Hematopoietic multipotent progenitor cell treated with erythropoietin and hydrocortisone succinate and interleukin-3 and kit ligand, for 17 days (in vitro differentiated cells): ENCODE results near the gene WRAP53.

Experiments
- DNase-seq: peaks from one replicate; pipeline ENCODE4 v3.0.0-alpha.2; 2015; ENCODE audit warnings: low spot score

The WRAP53 gene

DNA sequence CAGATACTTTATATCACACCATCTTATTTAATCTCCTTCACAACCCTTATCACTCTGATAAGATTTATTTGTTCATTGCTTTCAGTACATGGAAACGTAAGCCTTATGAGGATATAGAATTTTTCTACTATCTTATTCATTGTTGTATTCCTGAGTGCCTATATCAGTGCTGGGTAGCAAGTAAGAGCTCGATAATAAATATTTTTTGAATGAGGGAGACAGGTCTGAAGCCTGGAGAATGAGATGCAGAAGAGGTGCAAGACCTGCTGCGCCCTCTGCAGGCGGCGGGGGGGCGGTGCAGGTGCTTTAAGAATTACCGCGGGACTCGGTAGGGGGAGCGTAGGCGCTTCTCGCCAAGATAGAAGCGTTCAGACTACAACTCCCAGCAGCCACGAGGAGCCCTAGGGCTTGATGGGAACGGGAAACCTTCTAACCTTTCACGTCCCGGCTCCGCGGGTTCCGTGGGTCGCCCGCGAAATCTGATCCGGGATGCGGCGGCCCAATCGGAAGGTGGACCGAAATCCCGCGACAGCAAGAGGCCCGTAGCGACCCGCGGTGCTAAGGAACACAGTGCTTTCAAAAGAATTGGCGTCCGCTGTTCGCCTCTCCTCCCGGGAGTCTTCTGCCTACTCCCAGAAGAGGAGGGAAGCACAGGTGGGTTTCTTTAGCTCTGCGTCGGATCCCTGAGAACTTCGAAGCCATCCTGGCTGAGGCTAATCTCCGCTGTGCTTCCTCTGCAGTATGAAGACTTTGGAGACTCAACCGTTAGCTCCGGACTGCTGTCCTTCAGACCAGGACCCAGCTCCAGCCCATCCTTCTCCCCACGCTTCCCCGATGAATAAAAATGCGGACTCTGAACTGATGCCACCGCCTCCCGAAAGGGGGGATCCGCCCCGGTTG is at the start of gene WRAP53:
WRAP53 (plus strand) TSS at position 570 of the 900 bp plus-strand sequence; CDS start at position 742, 172 bp downstream.
- peak; percentile 97 for DNase-seq

DNA sequence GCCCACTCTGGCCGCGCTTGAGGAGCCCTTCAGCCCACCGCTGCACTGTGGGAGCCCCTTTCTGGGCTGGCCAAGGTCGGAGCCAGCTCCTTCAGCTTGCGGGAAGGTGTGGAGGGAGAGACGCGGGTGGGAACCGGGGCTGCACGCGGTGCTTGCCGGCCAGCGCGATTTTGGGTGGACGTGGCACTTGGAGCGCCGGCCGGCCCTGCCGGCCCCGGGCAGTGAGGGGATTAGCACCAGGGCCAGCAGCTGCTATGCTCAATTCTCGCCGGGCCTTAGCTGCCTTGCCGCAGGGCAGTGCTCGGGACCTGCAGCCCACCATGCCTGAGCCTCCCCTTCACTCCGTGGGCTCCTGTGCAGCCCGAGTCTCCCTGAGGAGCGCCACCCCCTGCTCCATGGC is 47.5 kb upstream of the WRAP53 start:
- no peak for DNase-seq

DNA sequence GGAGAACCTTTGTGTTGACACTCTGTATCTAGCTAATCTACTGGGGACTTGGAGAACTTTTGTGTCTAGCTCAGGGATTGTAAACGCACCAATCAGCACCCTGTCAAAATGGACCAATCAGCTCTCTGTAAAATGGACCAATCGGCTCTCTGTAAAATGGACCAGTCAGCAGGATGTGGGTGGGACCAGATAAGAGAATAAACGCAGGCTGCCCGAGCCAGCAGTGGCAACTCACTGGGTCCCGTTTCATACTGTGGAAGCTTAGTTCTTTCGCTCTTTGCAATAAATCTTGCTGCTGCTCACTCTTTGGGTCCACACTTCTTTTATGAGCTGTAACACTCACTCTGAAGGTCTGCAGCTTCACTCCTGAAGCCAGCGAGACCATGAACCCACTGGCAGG is 46.6 kb upstream of the WRAP53 start:
- DNase-seq = peak; percentile 37

DNA sequence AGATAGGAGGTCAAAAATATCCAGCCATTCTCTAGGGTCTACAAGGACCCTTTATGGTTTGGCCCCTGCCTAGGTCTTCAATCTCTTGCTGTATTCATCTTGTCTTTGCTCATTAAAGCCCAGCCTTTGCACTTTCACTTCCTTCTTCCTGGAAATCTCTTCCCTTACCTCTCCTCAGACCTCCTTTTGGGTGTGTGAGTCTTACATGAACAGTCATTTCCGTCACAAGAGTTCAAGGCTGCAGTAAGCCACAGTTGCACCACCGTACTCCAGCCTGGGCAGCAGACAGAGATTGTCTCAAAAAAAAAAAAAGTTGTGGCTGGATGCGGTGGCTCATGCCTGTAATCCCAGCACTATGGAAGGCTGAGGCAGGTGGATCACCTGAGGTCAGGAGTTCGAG is 43.5 kb upstream of the WRAP53 start:
- DNase-seq = no peak

DNA sequence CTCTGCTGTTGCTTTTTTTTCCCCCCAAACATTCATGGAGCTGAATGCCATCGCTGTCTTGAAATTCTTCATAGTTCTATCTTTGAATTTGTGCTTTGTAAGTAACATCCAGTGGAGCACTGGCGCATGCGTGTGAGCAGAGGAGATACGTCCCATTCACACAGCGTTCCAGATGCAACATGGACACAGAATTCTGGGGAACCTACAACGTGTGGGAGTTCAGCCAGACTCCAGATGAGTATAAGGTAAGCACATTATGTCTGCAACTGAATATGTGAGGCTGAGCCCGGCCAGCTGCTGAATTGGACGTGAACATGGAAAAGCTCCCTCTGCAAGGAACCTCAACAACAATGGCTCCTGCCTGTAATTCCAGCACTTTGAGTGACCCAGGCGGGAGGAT is 41.8 kb upstream of the WRAP53 start:
- DNase-seq = no peak

DNA sequence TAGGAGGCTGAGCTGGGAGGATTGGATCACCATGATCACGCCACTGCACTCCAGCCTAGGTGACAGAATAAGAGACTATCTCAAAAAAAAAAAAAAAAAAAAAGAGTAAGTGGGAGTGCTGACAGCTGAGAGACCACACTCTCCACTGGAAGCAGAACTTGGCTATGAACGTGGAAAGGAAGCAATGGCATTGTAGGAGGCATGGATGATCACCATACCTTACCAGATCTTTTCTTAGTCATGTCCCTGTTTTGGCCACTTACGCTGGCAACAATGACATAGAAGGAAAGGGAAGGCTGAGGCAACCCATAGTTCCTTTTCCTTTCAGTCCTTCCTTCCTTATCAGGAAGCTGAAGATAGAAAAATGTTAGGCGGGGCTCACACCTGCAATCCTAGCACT is 41.3 kb upstream of the WRAP53 start:
- DNase-seq = peak; percentile 31

GRCh38 chr17:7650509-7651096 is 37.7 kb upstream of the WRAP53 start, which contains the start of gene ATP1B2:
Gene ATP1B2, plus strand, starts transcription at chr17:7650926. Its CDS starts 593 bp downstream, at chr17:7651519.
- DNase-seq = peak; percentile 94

- peak; percentile 60 for DNase-seq
Measured at GRCh38 chr17:7651097-7651664, 37.1 kb upstream of the WRAP53 start.

GRCh38 chr17:7651665-7652387 is 36.5 kb upstream of the WRAP53 start:
- peak; percentile 60 for DNase-seq

DNA sequence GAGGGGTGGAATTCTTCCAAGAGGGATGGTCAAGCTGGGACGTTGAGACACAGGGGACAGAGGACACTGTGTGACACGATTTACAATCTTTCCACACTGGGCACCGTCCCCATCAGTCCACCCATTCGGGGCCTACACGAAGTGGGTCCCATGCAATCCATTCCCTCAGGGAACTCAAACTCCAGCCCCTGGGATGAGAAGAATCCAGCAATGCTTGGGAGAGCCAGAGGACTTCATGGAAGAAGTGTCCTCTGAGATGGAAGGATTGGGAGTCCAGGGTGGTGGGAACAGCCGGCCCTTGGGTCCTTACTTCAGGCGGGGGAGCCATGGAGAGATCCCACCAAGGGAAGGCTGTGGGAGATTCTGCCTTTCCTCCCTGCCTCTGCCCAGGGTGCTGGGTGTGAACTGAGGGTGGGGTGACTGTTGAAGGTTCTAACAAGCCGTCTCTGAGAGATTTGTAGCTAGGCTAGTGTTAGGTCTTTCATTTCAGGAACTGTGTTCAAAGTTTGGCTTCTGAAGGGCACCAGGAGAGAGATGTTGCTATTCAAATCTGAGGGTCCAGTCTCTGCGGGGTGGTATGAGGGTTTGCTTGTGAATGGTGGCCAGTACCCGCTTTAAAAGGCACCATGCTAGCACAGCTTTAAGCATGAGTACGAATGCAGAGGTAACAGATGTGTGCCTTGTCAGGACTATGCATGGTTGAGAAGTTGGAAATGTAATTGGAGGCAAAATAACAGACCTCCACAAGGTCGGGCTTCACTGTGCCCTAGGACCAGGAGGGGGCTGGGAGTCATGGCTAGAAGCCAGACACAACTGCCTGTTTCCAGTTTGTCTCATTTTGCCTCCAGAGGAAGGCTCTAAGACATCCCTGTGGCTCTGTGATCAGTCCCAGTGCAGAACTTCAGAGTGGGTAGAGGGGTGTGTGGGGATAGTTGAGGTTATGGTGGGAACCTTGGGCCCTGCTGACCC is 35.6 kb upstream of the WRAP53 start:
- DNase-seq = peak; percentile 51

- DNase-seq = peak; percentile 23
Measured at GRCh38 chr17:7654832-7655540, 33.3 kb upstream of the WRAP53 start.

DNA sequence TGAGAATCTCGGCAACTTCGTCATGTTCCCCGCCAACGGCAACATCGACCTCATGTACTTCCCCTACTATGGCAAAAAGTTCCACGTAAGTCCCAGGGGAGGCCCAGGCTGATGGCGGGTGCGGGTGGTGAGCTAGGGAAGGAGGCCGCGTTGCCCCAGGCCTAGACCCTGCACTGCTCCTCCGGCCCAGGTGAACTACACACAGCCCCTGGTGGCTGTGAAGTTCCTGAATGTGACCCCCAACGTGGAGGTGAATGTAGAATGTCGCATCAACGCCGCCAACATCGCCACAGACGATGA is 32.8 kb upstream of the WRAP53 start:
- DNase-seq = no peak

DNA sequence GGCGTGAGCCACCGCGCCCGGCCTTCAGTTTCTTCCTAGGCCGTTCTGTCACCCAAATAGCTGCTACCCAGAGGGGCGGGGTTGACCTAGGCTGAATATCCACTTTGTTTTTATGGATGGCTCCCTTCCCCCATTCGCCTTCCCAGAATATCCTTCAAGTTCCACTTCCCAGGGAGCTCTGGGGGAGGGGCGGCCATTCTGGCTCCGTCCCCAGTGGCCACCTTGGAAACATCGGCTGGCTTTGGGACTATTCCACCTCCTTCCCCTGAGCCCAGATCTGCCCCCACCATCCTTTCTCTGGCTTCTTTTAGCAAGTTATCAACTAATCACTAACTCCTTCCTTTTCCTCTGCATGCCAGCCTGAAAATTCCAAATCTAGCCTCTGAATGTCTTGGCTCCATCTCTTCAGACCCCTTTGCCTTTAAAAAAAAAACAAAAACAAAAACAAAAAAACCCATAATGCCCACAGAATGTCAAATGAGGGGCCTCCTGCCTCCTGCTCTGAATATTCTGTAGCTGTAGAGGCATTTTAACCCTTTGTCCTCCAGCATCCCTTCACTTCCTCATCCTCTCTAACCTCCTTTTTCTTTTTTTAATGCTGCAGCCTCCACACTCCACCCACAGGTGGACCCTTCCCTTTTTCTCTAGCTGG is 31.2 kb upstream of the WRAP53 start:
- no peak for DNase-seq

DNA sequence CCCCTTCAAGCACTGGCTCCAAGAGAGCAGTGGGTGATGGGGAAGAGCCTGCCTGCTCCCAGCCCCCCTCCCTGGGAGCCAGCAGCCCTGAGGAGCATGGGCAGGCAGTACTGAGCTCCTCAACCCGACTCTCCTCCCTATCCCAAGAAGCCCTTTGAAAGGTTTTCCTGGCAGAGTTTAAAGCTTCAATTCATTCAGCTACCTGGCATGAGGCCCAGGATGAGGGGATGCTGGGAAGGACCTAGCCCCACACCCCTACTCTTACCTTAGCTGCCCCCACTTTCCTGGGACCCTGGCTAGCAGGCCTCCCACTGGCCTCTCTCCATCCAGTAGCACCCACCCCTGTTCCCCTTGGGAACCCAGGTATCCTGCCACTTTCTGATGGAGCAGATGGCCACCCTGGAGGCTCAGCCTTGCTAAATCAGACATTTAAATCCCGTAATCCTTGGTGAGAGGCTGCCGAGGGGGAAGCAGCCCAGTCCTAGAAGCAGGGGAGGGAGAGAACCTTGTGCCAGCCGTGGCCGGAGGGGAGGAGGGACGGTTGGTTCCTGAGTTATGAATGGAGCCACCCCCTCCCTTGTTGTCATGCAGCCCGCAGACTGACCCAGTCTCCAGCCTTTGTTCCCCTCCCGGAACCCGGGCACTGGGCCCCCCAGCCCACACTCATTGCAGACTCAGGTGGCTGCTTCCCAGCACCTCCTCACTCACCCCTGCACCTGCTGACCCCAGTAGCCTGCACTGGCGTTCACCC is 20.4 kb upstream of the WRAP53 start:
- DNase-seq = no peak

DNA sequence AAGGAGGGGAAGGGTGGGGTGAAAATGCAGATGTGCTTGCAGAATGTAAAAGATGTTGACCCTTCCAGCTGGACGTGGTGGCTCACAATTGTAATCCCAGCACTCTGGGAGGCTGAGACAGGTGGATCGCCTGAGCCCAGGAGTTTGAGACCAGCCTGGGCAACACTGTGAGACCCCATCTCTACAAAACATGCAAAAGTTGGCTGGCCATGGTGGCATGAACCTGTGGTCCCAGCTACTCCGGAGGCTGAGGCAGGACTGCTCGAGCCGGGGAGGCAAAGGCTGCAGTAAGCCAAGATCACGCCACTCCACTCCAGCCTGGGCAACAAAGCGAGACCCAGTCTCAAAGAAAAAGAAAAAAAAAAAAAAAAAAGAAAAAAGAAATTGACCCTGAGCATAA is 19.8 kb upstream of the WRAP53 start:
- DNase-seq = no peak

DNA sequence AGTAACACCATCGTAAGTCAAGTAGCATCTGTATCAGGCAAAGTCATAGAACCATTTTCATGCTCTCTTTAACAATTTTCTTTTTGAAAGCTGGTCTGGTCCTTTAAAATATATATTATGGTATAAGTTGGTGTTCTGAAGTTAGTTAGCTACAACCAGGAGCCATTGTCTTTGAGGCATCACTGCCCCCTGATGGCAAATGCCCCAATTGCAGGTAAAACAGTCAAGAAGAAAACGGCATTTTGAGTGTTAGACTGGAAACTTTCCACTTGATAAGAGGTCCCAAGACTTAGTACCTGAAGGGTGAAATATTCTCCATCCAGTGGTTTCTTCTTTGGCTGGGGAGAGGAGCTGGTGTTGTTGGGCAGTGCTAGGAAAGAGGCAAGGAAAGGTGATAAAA is 15.0 kb upstream of the WRAP53 start:
- DNase-seq = peak; percentile 78

DNA sequence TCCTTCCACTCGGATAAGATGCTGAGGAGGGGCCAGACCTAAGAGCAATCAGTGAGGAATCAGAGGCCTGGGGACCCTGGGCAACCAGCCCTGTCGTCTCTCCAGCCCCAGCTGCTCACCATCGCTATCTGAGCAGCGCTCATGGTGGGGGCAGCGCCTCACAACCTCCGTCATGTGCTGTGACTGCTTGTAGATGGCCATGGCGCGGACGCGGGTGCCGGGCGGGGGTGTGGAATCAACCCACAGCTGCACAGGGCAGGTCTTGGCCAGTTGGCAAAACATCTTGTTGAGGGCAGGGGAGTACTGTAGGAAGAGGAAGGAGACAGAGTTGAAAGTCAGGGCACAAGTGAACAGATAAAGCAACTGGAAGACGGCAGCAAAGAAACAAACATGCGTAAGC is 13.3 kb upstream of the WRAP53 start:
- DNase-seq = no peak

- DNase-seq = no peak
Measured at GRCh38 chr17:7676533-7676932, 11.7 kb upstream of the WRAP53 start.

GRCh38 chr17:7677388-7678067 is 10.7 kb upstream of the WRAP53 start:
- DNase-seq = no peak
